Choroid plexus epithelial cell (primary cell): ENCODE results near the gene NFATC2IP.
"Not testable (repeated sequence)": the region's sequence is repeated elsewhere in the genome, so short reads cannot be mapped to it uniquely, and the experiment has no call there.

Source experiments
- DNase-seq: peaks from one replicate; pipeline ENCODE4 v3.0.0-alpha.2; 2010; ENCODE audit warnings: low read depth
- H3K4me3 ChIP-seq: 2 replicates; pipeline ENCODE4 v1.5.1; 2011; ENCODE audit warnings: low read depth, mild to moderate bottlenecking, control low read depth, low read length, moderate library complexity
- TF ChIP-seq, protein P1 (sequence below): conservative IDR thresholded peaks from 2 replicates; pipeline ENCODE4 v1.5.1; 2011; ENCODE audit warnings: low read depth, mild to moderate bottlenecking, control low read depth, inconsistent platforms, low read length, moderate library complexity

NFATC2IP gene

DNA sequence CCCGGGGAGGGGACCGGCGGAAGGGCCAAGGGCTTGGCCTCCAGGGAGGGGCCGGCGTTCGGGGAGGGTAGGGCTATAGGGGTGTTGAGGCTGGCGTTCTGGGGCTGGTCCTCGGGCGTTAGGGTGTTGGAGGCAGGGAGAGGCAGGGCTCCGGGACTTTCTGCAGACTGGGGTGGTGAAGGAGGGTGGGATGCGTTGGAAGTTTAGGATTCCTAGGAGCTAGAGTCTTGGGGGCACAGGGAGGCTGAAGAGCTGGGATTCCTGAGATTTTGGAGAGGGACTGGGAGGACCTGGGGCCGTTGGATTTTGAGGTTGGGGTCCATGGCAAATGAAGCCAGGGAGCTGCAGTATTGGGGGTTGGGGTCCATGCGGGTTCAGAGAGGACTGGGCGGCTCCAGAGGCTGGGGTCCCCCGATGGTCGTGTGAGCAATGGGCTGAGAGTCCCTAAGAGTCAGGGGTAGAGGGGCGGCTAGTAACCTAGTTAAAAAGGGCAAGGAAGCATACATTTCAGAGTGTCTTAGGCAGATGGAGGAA, 740 bp downstream of the NFATC2IP start:
- TF ChIP-seq, protein P1, sequence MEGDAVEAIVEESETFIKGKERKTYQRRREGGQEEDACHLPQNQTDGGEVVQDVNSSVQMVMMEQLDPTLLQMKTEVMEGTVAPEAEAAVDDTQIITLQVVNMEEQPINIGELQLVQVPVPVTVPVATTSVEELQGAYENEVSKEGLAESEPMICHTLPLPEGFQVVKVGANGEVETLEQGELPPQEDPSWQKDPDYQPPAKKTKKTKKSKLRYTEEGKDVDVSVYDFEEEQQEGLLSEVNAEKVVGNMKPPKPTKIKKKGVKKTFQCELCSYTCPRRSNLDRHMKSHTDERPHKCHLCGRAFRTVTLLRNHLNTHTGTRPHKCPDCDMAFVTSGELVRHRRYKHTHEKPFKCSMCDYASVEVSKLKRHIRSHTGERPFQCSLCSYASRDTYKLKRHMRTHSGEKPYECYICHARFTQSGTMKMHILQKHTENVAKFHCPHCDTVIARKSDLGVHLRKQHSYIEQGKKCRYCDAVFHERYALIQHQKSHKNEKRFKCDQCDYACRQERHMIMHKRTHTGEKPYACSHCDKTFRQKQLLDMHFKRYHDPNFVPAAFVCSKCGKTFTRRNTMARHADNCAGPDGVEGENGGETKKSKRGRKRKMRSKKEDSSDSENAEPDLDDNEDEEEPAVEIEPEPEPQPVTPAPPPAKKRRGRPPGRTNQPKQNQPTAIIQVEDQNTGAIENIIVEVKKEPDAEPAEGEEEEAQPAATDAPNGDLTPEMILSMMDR = no peak
- peak overlapping the region; percentile 85 for H3K4me3 ChIP-seq
- no peak for DNase-seq

DNA sequence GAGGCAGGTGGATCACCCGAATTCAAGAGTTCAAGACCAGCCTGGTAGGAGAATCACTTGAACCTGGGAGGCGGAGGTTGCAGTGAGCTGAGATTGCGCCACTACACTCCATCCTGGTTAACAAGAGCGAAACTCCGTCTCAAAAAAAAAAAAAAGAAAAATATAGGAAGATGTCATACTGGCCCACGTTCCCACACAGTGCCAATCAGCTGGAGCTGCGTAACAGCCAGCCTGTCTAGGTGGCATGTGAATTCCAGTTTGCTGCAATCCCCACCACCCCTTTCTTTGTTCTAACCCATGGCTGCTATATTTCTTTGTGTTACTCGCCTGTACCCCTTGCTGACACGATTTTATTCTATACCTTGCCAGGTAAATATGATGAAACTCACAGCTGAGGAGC, 7.5 kb downstream of the NFATC2IP start:
- TF ChIP-seq, protein P1 = no peak
- no peak for DNase-seq
- no peak overlapping the region for H3K4me3 ChIP-seq

DNA sequence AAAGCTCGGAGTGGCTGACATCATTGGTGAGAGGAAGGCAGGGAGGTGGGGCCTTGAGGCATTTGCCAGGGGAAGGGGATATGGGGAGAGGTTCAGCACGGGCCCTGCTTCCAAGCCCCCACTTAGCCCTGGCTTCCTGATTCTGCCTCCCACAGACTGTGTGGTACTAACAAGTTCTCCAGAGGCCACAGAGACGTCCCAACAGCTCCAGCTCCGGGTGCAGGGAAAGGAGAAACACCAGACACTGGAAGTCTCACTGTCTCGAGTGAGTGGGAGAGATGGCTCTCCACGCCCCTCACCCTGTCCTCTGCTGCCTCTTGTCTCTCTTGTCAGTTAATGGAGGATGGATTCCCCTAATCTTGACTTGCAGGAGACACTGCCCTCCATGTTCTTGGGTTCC, 8.1 kb downstream of the NFATC2IP start:
- TF ChIP-seq, protein P1 = no peak
- DNase-seq = no peak
- no peak overlapping the region for H3K4me3 ChIP-seq

DNA sequence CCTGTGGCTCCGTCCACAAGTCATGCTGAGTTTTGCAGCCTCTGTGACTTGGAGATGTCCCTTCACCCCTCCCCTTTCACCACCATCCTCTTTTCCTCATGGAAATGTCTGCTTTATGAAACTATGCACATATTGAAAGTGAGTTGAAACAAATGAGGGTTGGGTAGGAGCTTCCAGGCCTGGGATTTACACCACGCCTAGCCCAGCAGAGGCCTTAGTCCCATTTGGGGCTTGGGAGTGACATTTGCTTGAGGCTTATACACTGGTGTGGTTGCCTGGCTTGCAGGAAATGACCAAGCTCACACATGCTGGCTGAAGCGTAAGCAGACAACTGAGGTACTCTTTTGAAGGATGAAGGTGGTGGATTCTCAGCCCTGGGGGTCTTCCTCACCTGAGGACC, 13.3 kb downstream of the NFATC2IP start:
- TF ChIP-seq, protein P1 = no peak
- no peak for DNase-seq
- no peak overlapping the region for H3K4me3 ChIP-seq

DNA sequence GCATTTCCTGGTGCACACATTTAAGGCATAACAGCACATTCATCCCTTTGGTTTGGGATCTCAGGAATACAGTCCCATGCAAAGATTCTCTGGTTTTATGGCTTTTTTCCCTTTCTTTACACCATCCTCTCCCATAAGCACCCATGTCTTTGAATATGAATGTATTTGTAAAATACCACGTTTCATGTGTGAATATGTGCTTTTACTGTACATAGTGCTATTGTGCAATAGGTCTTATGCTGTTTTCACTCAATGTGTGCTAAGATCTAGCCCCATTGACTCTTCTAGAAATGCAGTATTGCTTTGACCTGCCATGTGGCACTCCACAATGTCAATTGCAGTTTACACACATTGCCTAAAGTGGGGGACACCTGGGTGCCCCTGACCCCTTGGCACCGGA, 13.8 kb downstream of the NFATC2IP start:
- H3K4me3 ChIP-seq = no peak overlapping the region
- DNase-seq = no peak
- TF ChIP-seq, protein P1 = no peak

DNA sequence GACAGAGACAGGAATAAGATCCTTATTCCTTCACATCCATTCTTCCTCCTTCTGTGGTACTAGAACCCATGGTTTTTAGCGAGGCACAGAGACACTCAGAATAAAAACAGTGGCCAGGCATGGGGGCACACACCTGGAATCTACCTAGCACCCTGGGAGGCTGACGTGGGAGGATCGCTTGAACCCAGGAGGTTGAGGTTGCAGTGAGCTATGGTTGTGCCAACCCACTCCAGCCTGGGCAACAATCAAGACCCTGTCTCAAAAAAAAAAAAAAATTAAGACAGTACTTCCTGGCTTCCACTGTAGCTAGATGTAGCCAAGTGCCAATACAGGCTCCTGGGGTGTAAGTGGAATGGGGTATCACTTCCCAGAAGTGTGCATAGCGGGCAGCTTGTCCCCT, 16.4 kb downstream of the NFATC2IP start:
- DNase-seq = no peak

DNA sequence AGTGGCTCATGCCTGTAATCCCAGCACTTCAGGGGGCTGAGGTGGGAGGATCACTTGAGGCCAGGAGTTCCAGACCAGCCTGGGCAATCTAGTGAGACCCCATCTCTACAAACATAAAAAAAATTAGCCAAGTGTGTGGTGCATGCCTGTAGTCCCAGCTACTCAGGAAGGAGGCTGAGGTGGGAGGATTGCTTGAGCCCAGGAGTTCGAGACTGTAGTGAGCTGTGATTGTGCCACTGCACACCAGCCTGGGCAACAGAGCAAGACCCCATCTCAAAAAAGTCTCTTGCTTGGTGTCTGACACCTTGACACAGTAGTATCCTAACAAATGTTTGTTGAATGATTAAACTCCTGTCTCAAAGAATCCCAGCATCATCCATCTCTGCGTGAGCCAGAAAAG, 19.0 kb downstream of the NFATC2IP start:
- not testable (repeated sequence) for H3K4me3 ChIP-seq, DNase-seq

More for the DNA sequence above, 16.4 kb downstream of the NFATC2IP start:
- TF ChIP-seq, protein P1 = no peak
- no peak overlapping the region for H3K4me3 ChIP-seq
